Naive thymus-derived CD8-positive, alpha-beta T cell (primary cell): ENCODE data around the gene CCZ1. TPM values are rescaled to one million over a fixed set of nuclear protein-coding genes. Genes with fewer than 3 reads are reported as not detected.

ENCODE experiments used
- polyA plus RNA-seq, 3 donors: library from polyadenylated mRNA; unstranded; fragments of 300-500 nt; fragmentation: Illumina TruSeq; gene quantifications; one replicate each; pipeline ENCODE4 v1.2.3, GENCODE V29; 2021
- total RNA-seq, 8 experiments: library from RNA in 2 of 8; stranded (reverse) in 2 of 8; gene quantifications; one replicate each; pipeline ENCODE4 v1.2.3 and lab custom pipeline; 2021 to 2026

The CCZ1 gene
- total and polyA plus RNA-seq, 5 experiments from 2014 or later, result 32.0 to 72.5 (median 56.1) TPM

Other genes with a start within 250 kb of the CCZ1 start
- 100 to 1,000 TPM; 114 to 115 TPM for gene RNF216, start 117.1 kb upstream of the CCZ1 start, total RNA-seq
- 10 to 100 TPM; 28.4 to 47.6 (median 35.9) TPM for gene RNF216, start 117.1 kb upstream of the CCZ1 start, polyA plus RNA-seq
- 10 to 100 TPM; 12.1 to 13.7 TPM for gene OCM, start 17.9 kb upstream of the CCZ1 start, total RNA-seq
- gene OCM, start 17.9 kb upstream of the CCZ1 start, polyA plus RNA-seq, result 1 to 10 TPM in 2 of 3 donors, under 1 TPM in 1; 0.54 to 1.8 (median 1.7) TPM
- under 1 TPM in 1 of 2 experiments, not detected in 1; 0.81 TPM for gene RSPH10B, start 72.0 kb downstream of the CCZ1 start, total RNA-seq
- not detected for gene RSPH10B, start 72.0 kb downstream of the CCZ1 start, polyA plus RNA-seq
- 10 to 100 TPM; 20.0 to 22.8 TPM for gene PMS2, start 110.3 kb downstream of the CCZ1 start, total RNA-seq
- 10 to 100 TPM in 2 of 3 donors, 1 to 10 TPM in 1; 9.8 to 14.2 (median 10.0) TPM for gene PMS2, start 110.3 kb downstream of the CCZ1 start, polyA plus RNA-seq
- gene AIMP2, start 110.5 kb downstream of the CCZ1 start, total RNA-seq, result 10 to 100 TPM; 12.6 to 14.0 TPM
- 10 to 100 TPM; 14.1 to 23.9 (median 20.8) TPM for gene AIMP2, start 110.5 kb downstream of the CCZ1 start, polyA plus RNA-seq
- not detected for gene ANKRD61, start 132.6 kb downstream of the CCZ1 start, total RNA-seq
- under 1 TPM; 0.21 to 0.36 (median 0.30) TPM for gene ANKRD61, start 132.6 kb downstream of the CCZ1 start, polyA plus RNA-seq
- gene EIF2AK1, start 160.4 kb downstream of the CCZ1 start, total RNA-seq, result 10 to 100 TPM; 77.2 to 84.8 TPM
- gene EIF2AK1, start 160.4 kb downstream of the CCZ1 start, polyA plus RNA-seq, result 10 to 100 TPM; 94.1 to 95.3 (median 94.5) TPM
- 10 to 100 TPM; 18.3 to 19.4 TPM for gene USP42, start 206.2 kb downstream of the CCZ1 start, total RNA-seq
- gene USP42, start 206.2 kb downstream of the CCZ1 start, polyA plus RNA-seq, result 10 to 100 TPM in 1 of 3 donors, 1 to 10 TPM in 2; 4.9 to 13.0 (median 7.9) TPM